Measurements from ENCODE around the gene PRSS1.

PRSS1 gene

DNA sequence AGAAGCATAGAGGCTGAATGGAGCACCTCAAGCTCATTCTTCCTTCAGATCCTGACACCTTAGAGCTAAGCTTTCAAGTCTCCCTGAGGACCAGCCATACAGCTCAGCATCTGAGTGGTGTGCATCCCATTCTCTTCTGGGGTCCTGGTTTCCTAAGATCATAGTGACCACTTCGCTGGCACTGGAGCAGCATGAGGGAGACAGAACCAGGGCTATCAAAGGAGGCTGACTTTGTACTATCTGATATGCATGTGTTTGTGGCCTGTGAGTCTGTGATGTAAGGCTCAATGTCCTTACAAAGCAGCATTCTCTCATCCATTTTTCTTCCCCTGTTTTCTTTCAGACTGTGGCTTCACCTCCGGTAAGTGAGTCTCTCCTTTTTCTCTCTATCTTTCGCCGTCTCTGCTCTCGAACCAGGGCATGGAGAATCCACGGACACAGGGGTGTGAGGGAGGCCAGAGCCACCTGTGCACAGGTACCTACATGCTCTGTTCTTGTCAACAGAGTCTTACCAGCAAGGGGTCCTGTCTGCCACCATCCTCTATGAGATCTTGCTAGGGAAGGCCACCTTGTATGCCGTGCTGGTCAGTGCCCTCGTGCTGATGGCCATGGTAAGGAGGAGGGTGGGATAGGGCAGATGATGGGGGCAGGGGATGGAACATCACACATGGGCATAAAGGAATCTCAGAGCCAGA lies 52.5 kb downstream of the PRSS1 start:
- DNase-seq (ENCODE audit: low read depth, low spot score) = no peak
- no peak overlapping the region for H3K4me3 ChIP-seq (ENCODE audit: low read length)

DNA sequence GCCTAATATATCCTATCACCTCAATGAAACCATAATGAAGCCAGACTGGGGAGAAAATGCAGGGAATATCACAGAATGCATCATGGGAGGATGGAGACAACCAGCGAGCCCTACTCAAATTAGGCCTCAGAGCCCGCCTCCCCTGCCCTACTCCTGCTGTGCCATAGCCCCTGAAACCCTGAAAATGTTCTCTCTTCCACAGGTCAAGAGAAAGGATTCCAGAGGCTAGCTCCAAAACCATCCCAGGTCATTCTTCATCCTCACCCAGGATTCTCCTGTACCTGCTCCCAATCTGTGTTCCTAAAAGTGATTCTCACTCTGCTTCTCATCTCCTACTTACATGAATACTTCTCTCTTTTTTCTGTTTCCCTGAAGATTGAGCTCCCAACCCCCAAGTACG lies 53.0 kb downstream of the PRSS1 start:
- no peak for DNase-seq (ENCODE audit: low read depth, low spot score)
- no peak overlapping the region for H3K4me3 ChIP-seq (ENCODE audit: low read length)

Data from Jurkat, Clone E6-1 (cell line).